Measurements from ENCODE around the gene OR2B6.

OR2B6 gene

DNA sequence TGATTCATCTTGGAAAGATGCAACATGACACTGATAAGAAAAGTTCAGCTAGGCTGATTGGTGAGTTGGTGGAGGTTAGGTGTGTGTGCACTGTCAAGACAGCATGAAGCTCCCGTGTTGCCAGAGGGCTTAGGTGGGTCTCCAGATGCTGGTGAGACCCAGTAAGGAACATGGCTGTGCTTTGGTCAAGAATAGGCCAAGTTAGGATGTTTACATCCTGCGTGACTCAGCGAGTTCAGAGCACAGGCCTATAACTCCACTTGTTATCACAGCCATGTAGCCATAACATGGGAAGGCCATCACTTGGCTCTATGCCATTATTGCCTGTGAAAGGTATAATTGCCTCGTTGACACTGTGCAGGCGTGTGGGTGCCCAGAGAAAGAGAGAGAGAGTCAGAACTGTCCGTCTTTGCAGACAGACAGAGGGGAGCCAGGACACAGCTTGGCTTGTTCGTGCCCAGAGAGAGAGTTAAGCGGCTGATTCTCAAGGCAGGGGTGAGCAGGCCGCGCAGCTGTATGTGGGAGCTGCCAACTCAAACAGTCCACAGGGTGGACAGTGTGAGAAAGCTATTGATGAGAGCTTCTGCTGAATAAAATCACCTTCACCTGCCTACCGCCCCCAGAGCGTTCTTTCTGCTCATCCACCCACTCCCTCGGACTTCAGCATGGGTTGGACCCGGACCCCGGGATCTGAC, 43.5 kb downstream of the OR2B6 start:
- DNase-seq (ENCODE audit: low read depth in 1 of 2, low spot score in 1 of 2): no peak

DNA sequence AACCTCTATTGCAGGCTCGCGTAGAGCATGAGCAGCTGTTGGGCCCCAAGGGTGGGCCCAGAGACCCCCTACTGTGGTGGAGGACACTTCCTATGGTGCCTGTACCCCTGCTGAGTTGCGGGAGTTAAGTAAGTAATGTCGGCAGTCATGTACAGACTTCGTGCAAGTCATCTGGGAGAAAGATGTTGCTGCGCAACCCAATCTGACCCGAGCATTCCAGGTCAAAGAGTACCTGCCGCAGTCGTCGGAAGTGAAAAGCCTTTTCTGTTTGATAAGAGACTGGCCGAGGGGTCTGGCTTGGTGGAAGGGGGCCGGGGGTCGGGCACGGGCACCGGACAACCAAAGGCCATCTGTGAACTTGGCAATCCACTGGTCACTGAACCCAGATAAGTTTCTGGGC, 44.3 kb downstream of the OR2B6 start:
- DNase-seq (ENCODE audit: low read depth in 1 of 2, low spot score in 1 of 2): no peak

DNA sequence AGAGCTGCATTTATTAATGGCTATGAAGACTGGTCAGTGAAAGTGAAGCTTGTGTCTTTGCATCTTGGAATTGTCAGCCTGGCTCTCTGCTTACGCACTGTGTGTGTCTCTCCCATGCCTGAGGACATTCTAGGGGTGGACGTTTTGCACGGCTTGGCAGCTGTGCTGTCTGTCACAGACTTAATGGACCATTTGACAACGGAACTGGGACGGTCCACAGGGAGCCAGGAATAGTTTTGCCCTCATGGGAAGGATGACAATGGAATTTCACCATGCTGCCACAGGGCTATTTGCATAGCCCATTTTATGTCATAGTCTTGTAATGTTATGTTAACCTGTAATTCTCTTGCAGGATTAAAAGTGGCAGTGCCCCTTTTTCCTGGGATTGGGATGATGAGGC, 44.7 kb downstream of the OR2B6 start:
- no peak for DNase-seq (ENCODE audit: low read depth in 1 of 2, low spot score in 1 of 2)

DNA sequence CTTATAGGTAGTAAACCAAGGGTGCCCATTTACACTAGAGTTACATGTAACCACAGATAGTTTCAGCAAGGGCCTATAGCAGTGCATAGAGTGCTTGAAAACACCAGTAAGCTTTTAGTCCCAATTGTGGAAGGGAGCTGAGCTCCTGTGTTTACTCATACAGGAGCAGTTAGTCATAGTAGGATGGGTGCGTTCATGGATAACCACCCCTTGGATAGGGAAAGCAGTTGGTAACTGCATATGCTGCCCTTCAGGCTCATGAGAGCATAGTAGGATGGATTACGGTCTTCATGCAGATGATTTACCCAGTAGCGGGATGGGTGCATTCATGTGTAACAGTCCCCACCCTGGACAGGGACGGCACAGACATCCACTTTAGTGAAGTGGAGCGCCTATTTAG, 45.1 kb downstream of the OR2B6 start:
- no peak for DNase-seq (ENCODE audit: low read depth in 1 of 2, low spot score in 1 of 2)

DNA sequence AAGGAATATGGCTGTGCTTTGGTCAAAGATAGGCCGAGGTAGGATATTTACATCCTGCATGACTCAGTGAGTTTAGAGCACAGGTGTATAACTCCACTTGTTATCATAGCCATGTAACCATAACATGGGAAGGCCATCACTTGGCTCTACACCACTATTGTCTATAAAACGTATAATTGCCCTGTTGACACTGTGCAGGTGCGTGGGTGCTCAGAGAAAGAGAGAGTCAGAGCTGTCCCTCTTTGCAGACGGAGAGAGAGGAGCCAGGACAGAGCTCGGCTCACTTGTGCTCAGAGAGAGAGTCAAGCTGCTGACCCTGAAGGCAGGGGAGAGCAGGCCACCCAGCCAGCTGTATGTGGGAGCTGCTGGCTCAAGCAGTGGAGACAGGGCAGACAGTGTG, 46.0 kb downstream of the OR2B6 start:
- DNase-seq (ENCODE audit: low read depth in 1 of 2, low spot score in 1 of 2): no peak

DNA sequence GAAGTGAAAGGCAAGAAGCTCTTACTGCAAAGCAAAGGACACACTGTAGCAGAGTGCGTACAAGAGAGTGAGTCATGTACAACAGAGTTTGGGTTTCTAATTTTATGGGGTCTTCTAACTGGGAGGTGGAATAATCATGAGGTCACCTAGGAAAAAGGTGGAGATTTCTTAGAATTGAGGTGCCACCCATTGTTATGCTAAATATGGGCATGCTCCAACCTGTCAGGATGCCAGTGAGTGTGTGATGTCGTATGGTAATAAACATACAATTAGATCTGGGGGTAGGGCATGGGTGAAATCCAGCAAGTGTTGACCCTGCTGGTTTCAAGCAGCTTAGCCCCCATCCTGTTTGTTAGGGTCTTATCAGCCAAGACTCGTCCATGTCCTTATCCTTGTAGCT, 46.6 kb downstream of the OR2B6 start:
- no peak for DNase-seq (ENCODE audit: low read depth in 1 of 2, low spot score in 1 of 2)

DNA sequence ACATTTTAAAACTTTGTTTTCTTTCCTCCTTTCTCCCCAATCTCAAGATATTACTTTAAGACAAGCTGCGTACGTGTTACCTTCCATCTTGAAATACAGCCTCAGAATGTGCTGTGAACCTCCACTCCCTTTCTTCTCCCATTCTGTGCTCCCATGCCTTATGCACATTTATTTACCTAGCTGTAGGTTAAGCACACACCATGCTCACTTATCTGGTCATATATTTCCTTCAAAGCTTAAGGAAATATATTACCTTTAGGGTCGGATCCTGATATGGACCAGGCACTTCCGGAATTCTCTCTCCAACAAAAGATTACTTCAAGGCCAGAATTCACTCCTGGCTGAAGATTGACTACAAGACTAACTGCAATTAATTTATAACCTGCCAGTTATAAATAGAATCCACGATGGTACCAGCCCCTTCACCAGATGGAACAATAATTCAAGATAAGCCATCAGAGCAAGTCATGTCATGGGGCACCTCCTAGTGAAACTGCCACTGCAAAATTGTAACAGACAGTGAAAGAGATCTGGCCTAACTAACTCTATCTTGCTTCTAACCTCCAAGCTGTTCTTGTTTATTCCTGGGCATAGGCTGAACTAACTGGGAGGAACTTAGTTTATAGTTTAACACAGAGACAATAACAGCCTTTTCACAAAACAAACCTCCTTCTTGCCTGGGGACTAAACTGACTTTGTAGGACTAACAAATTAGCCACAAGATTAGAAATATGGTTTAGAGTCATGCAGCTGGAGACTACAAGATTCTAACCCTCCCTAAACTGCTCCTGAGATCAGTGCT, 47.5 kb downstream of the OR2B6 start:
- no peak for DNase-seq (ENCODE audit: low read depth in 1 of 2, low spot score in 1 of 2)

DNA sequence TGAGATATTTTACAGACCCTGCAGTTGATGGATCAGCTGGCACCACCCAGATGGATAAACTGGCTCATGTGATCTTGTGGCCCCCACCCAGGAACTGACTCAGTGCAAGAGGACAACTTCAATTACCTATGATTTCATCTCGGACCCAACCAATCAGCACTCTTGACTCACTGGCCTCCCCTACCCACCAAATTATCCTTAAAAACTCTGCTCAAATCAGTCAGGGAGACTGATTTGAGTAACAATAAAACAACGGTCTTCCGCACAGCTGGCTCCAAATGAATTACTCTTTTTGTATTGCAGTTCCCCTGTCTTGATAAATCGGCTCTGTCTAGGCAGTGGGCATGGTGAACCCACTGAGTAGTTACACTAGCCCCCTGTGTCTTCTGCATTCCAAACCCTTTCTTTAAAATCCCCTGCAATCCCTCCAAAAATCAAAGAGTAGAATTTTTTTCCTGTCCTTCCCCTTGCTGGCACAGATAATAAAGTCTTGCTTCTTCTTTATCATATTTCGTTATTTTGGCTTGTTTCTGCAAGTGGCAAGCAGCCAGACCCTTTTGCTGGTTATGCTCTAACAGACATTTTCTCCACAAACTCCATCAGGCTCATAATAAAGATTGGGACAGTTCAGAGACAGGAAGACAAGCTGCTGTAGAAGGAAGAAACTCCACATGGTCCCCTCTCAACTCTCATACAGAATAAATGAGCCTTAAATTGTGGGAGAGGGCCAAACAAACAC, 48.3 kb downstream of the OR2B6 start:
- no peak for DNase-seq (ENCODE audit: low read depth in 1 of 2, low spot score in 1 of 2)

DNA sequence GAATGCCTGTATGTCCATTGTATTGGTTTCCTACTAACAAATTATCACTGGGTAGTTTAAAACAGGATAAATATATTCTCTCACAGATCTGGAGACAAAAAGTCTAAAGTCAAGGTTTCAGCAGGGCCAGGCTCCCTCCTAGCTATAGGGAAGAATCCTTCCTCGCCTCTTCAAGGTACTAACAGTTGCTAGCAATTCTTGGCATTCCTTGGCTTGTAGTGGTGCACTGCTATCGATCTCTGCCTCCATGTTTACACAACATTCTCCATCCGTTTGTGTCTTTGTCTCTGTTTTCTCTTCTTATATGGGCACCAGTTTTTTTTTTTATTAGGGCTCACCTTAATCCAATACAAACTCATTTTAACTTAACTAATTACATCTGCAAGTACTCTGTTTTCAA, 48.9 kb downstream of the OR2B6 start:
- no peak for DNase-seq (ENCODE audit: low read depth in 1 of 2, low spot score in 1 of 2)
